Measurements from ENCODE around the gene SEMA3D.

SEMA3D gene

GRCh38 chr7:85229544-85229943 is 42.7 kb upstream of the SEMA3D start:
- Histone ChIP-seq H3K23ac (ENCODE audit: low read length) (no peak overlapping the region), H4K91ac (ENCODE audit: low read depth, low read length) (no peak overlapping the region), H3K4me1 (ENCODE audit: control insufficient read depth in 1 of 2, insufficient read depth in 2 of 2, low read length in 2 of 2) (peaks cover 0 to 6% of the 10 kb centered on the region in 2 experiments), H3K27me3 (ENCODE audit: insufficient read depth, low read length) (no peaks in the 10 kb centered on the region), H2BK5ac (ENCODE audit: low read depth, low read length, poor library complexity) (no peak overlapping the region), H2BK120ac (ENCODE audit: insufficient read depth, low read length, poor library complexity) (no peak overlapping the region), H2AFZ (ENCODE audit: insufficient read depth, low read length, poor library complexity) (no peak overlapping the region), H3K36me3 (ENCODE audit: control insufficient read depth in 1 of 2, insufficient read depth in 2 of 2, low read length in 2 of 2) (no peaks in the 10 kb centered on the region), H4K12ac (ENCODE audit: low read depth, low read length) (no peak overlapping the region), H3K9me3 (ENCODE audit: insufficient read depth, low read depth, low read length) (no peaks in the 10 kb centered on the region), H2BK12ac (ENCODE audit: low read length) (no peak overlapping the region), H3K18ac (ENCODE audit: low read length) (no peak overlapping the region), H3K27ac (ENCODE audit: low read depth, low read length) (no peak overlapping the region), H3K14ac (ENCODE audit: low read length) (no peak overlapping the region), H3K79me1 (ENCODE audit: low read length) (no peaks in the 10 kb centered on the region), H4K8ac (ENCODE audit: low read depth, low read length) (no peak overlapping the region), H3K4me2 (ENCODE audit: low read length) (no peak overlapping the region), H3K4me3 (ENCODE audit: low read depth, low read length) (no peak overlapping the region), H3K4ac (ENCODE audit: low read depth, low read length) (no peak overlapping the region), H2AK5ac (ENCODE audit: low read length) (no peak overlapping the region), H3K79me2 (ENCODE audit: control insufficient read depth, insufficient read depth, low read length, poor library complexity) (no peaks in the 10 kb centered on the region), H3K9ac (ENCODE audit: low read length) (no peak overlapping the region)
- no peak for DNase-seq

GRCh38 chr7:85226361-85227085 is 39.7 kb upstream of the SEMA3D start:
- Histone ChIP-seq H2AK5ac (ENCODE audit: low read length) (no peak overlapping the region), H4K12ac (ENCODE audit: low read depth, low read length) (no peak overlapping the region), H3K27ac (ENCODE audit: low read depth, low read length) (no peak overlapping the region), H3K36me3 (ENCODE audit: control insufficient read depth in 1 of 2, insufficient read depth in 2 of 2, low read length in 2 of 2) (no peaks in the 10 kb centered on the region), H2BK120ac (ENCODE audit: insufficient read depth, low read length, poor library complexity) (no peak overlapping the region), H3K4me3 (ENCODE audit: low read depth, low read length) (no peak overlapping the region), H3K23ac (ENCODE audit: low read length) (no peak overlapping the region), H3K79me1 (ENCODE audit: low read length) (no peaks in the 10 kb centered on the region), H3K9ac (ENCODE audit: low read length) (no peak overlapping the region), H4K8ac (ENCODE audit: low read depth, low read length) (no peak overlapping the region), H2AFZ (ENCODE audit: insufficient read depth, low read length, poor library complexity) (no peak overlapping the region), H3K14ac (ENCODE audit: low read length) (no peak overlapping the region), H2BK12ac (ENCODE audit: low read length) (no peak overlapping the region), H3K79me2 (ENCODE audit: control insufficient read depth, insufficient read depth, low read length, poor library complexity) (no peaks in the 10 kb centered on the region), H3K27me3 (ENCODE audit: insufficient read depth, low read length) (no peaks in the 10 kb centered on the region), H3K4me2 (ENCODE audit: low read length) (no peak overlapping the region), H3K9me3 (ENCODE audit: insufficient read depth, low read depth, low read length) (no peaks in the 10 kb centered on the region), H3K18ac (ENCODE audit: low read length) (no peak overlapping the region), H3K4ac (ENCODE audit: low read depth, low read length) (no peak overlapping the region), H4K91ac (ENCODE audit: low read depth, low read length) (no peak overlapping the region), H3K4me1 (ENCODE audit: control insufficient read depth in 1 of 2, insufficient read depth in 2 of 2, low read length in 2 of 2) (no peaks in the 10 kb centered on the region), H2BK5ac (ENCODE audit: low read depth, low read length, poor library complexity) (no peak overlapping the region)
- no peak for DNase-seq
- no CpG with 5 or more reads among the region's 3 CpGs for WGBS (ENCODE audit: extremely low coverage, insufficient coverage, insufficient read length)

GRCh38 chr7:85224171-85224570 is 37.3 kb upstream of the SEMA3D start:
- Histone ChIP-seq H2BK120ac (ENCODE audit: insufficient read depth, low read length, poor library complexity) (no peak overlapping the region), H3K9ac (ENCODE audit: low read length) (no peak overlapping the region), H3K4me2 (ENCODE audit: low read length) (no peak overlapping the region), H3K79me2 (ENCODE audit: control insufficient read depth, insufficient read depth, low read length, poor library complexity) (no peaks in the 10 kb centered on the region), H3K9me3 (ENCODE audit: insufficient read depth, low read depth, low read length) (no peaks in the 10 kb centered on the region), H4K91ac (ENCODE audit: low read depth, low read length) (no peak overlapping the region), H3K4me1 (ENCODE audit: control insufficient read depth in 1 of 2, insufficient read depth in 2 of 2, low read length in 2 of 2) (no peaks in the 10 kb centered on the region), H2BK12ac (ENCODE audit: low read length) (no peak overlapping the region), H3K27ac (ENCODE audit: low read depth, low read length) (no peak overlapping the region), H2BK5ac (ENCODE audit: low read depth, low read length, poor library complexity) (no peak overlapping the region), H3K23ac (ENCODE audit: low read length) (no peak overlapping the region), H3K79me1 (ENCODE audit: low read length) (no peaks in the 10 kb centered on the region), H2AFZ (ENCODE audit: insufficient read depth, low read length, poor library complexity) (no peak overlapping the region), H4K8ac (ENCODE audit: low read depth, low read length) (no peak overlapping the region), H3K4me3 (ENCODE audit: low read depth, low read length) (no peak overlapping the region), H3K18ac (ENCODE audit: low read length) (no peak overlapping the region), H3K36me3 (ENCODE audit: control insufficient read depth in 1 of 2, insufficient read depth in 2 of 2, low read length in 2 of 2) (no peaks in the 10 kb centered on the region), H3K4ac (ENCODE audit: low read depth, low read length) (no peak overlapping the region), H3K14ac (ENCODE audit: low read length) (no peak overlapping the region), H3K27me3 (ENCODE audit: insufficient read depth, low read length) (no peaks in the 10 kb centered on the region), H4K12ac (ENCODE audit: low read depth, low read length) (no peak overlapping the region), H2AK5ac (ENCODE audit: low read length) (no peak overlapping the region)
- no CpG with 5 or more reads among the region's 3 CpGs for WGBS (ENCODE audit: extremely low coverage, insufficient coverage, insufficient read length)
- DNase-seq: peak; percentile 2 to 41

- no peak overlapping the region for H3K18ac ChIP-seq (ENCODE audit: low read length)
- H3K23ac ChIP-seq (ENCODE audit: low read length): no peak overlapping the region
- H3K27me3 ChIP-seq (ENCODE audit: insufficient read depth, low read length): no peaks in the 10 kb centered on the region
- no peak for DNase-seq
- no peaks in the 10 kb centered on the region for H3K79me1 ChIP-seq (ENCODE audit: low read length)
- no peak overlapping the region for H3K4me3 ChIP-seq (ENCODE audit: low read depth, low read length)
- no peak overlapping the region for H3K9ac ChIP-seq (ENCODE audit: low read length)
- H2AK5ac ChIP-seq (ENCODE audit: low read length): no peak overlapping the region
- no peak overlapping the region for H4K91ac ChIP-seq (ENCODE audit: low read depth, low read length)
- no peaks in the 10 kb centered on the region for H3K4me1 ChIP-seq (ENCODE audit: control insufficient read depth in 1 of 2, insufficient read depth in 2 of 2, low read length in 2 of 2)
- no peak overlapping the region for H4K8ac ChIP-seq (ENCODE audit: low read depth, low read length)
- H2BK5ac ChIP-seq (ENCODE audit: low read depth, low read length, poor library complexity): no peak overlapping the region
- no peaks in the 10 kb centered on the region for H3K9me3 ChIP-seq (ENCODE audit: insufficient read depth, low read depth, low read length)
- no peak overlapping the region for H3K4ac ChIP-seq (ENCODE audit: low read depth, low read length)
- no peak overlapping the region for H3K14ac ChIP-seq (ENCODE audit: low read length)
- no peak overlapping the region for H2BK120ac ChIP-seq (ENCODE audit: insufficient read depth, low read length, poor library complexity)
- H2AFZ ChIP-seq (ENCODE audit: insufficient read depth, low read length, poor library complexity): no peak overlapping the region
- H3K4me2 ChIP-seq (ENCODE audit: low read length): no peak overlapping the region
- no peaks in the 10 kb centered on the region for H3K79me2 ChIP-seq (ENCODE audit: control insufficient read depth, insufficient read depth, low read length, poor library complexity)
- H3K27ac ChIP-seq (ENCODE audit: low read depth, low read length): no peak overlapping the region
- no peak overlapping the region for H4K12ac ChIP-seq (ENCODE audit: low read depth, low read length)
- no peak overlapping the region for H2BK12ac ChIP-seq (ENCODE audit: low read length)
- H3K36me3 ChIP-seq (ENCODE audit: control insufficient read depth in 1 of 2, insufficient read depth in 2 of 2, low read length in 2 of 2): no peaks in the 10 kb centered on the region
- no CpG with 5 or more reads among the region's 4 CpGs for WGBS (ENCODE audit: extremely low coverage, insufficient coverage, insufficient read length)
These were observed 35.7 kb upstream of the SEMA3D start for GRCh38 chr7:85222522-85222921.

Data from trophoblast cell (in vitro differentiated cells and primary cell).